AG10803 (cell line): ENCODE results near the gene ACSS1.

Experiments
- DNase-seq: peaks from one replicate; pipeline ENCODE4 v3.0.0; 2010; ENCODE audit warnings: low read depth
- H3K4me3 ChIP-seq: 2 replicates; pipeline ENCODE4 v1.5.1; 2011; ENCODE audit warnings: mild to moderate bottlenecking, low read length, control low read depth
- CTCF ChIP-seq: conservative IDR thresholded peaks from 2 replicates; pipeline ENCODE4 v1.5.1; 2011; ENCODE audit warnings: mild to moderate bottlenecking, low read length, control low read depth, inconsistent platforms

Gene ACSS1

GRCh38 chr20:24978513-24978912 is 79.4 kb downstream of the ACSS1 start:
- TF ChIP-seq CTCF, result no peak
- DNase-seq, result no peak

GRCh38 chr20:24977797-24978196 is 80.1 kb downstream of the ACSS1 start:
- DNase-seq, result no peak
- no peak for TF ChIP-seq CTCF
- H3K4me3 ChIP-seq, result no peak overlapping the region

More at GRCh38 chr20:24978513-24978912, 79.4 kb downstream of the ACSS1 start:
- H3K4me3 ChIP-seq, result no peak overlapping the region

GRCh38 chr20:24977336-24977735 is 80.6 kb downstream of the ACSS1 start:
- no peak overlapping the region for H3K4me3 ChIP-seq
- no peak for TF ChIP-seq CTCF
- DNase-seq, result no peak

GRCh38 chr20:24972341-24972740 is 85.6 kb downstream of the ACSS1 start:
- no peak overlapping the region for H3K4me3 ChIP-seq
- DNase-seq, result no peak
- TF ChIP-seq CTCF, result no peak

GRCh38 chr20:24971376-24972101 is 86.4 kb downstream of the ACSS1 start:
- no peak for TF ChIP-seq CTCF
- no peak for DNase-seq
- H3K4me3 ChIP-seq, result no peak overlapping the region

- no peak for TF ChIP-seq CTCF
- no peak overlapping the region for H3K4me3 ChIP-seq
- no peak for DNase-seq
Measured at GRCh38 chr20:24970754-24971153, 87.2 kb downstream of the ACSS1 start.

- no peak for DNase-seq
- TF ChIP-seq CTCF, result no peak
- no peak overlapping the region for H3K4me3 ChIP-seq
Measured at GRCh38 chr20:24970030-24970553, 87.8 kb downstream of the ACSS1 start.
